Tibial nerve (tissue), 3 donors: ENCODE data around the gene AK9.

ENCODE experiments used
- POLR2A ChIP-seq, 2 donors: fragments of 450-650 bp; IDR thresholded peaks; one replicate each; pipeline ENCODE4 v1.6.1; 2017; ENCODE audit warnings: antibody characterized with exemption in 2 of 2, mild to moderate bottlenecking in 2 of 2, moderate library complexity in 2 of 2
- TF ChIP-seq, protein P1 (sequence below), 5 experiments: fragments of 200-600 bp in 3 of 5; fragments of 450-650 bp in 2 of 5; sonication (generic) in 3 of 5; IDR thresholded peaks; one replicate each; pipeline ENCODE4 v1.5.1; 2016 to 2019; ENCODE audit warnings: antibody characterized with exemption in 5 of 5, mild to moderate bottlenecking in 3 of 5, moderate library complexity in 2 of 5

DNA sequence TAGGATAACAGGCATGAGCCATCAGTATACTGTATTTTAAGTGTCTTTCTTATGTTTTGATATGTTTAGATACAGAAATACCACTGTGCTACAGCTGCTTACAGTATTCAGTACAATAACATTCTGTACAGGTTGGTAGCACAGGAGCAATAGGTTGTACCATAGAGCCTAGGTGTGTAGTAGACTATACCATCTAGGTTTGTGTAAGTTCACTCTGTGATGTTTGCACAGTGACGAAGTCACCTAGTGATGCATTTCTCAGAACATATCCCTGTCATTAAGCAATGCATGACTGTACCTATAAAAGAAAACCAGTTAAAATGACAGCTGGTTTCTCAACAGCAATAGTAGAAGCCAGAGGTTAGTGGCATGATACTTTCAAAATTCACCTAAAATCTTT is 204.9 kb downstream of the AK9 start:
- TF ChIP-seq, protein P1, sequence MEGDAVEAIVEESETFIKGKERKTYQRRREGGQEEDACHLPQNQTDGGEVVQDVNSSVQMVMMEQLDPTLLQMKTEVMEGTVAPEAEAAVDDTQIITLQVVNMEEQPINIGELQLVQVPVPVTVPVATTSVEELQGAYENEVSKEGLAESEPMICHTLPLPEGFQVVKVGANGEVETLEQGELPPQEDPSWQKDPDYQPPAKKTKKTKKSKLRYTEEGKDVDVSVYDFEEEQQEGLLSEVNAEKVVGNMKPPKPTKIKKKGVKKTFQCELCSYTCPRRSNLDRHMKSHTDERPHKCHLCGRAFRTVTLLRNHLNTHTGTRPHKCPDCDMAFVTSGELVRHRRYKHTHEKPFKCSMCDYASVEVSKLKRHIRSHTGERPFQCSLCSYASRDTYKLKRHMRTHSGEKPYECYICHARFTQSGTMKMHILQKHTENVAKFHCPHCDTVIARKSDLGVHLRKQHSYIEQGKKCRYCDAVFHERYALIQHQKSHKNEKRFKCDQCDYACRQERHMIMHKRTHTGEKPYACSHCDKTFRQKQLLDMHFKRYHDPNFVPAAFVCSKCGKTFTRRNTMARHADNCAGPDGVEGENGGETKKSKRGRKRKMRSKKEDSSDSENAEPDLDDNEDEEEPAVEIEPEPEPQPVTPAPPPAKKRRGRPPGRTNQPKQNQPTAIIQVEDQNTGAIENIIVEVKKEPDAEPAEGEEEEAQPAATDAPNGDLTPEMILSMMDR (IDR thresholded peaks at IDR 0.05), result no peak
- TF ChIP-seq POLR2A (IDR thresholded peaks at IDR 0.05), result no peak
